HepG2 (cell line): Measurements from ENCODE around the gene KRTAP1-4. TPM values are rescaled to one million over a fixed set of nuclear protein-coding genes. Genes with fewer than 3 reads are reported as not detected.

ENCODE experiments used
- ATF7-NPFF ChIP-seq: sonication (generic); formaldehyde crosslinking; IDR thresholded peaks from 2 replicates; pipeline ENCODE4 v1.8.1; 2023; ENCODE audit warnings: mild to moderate bottlenecking, low read depth, missing genetic modification reagents, moderate library complexity
- BCL6 ChIP-seq: IDR thresholded peaks from 2 replicates; pipeline ENCODE4 v1.6.1; 2016; ENCODE audit warnings: missing genetic modification reagents, missing compliant biosample characterization
- CCAR2 ChIP-seq: fragments of 200-400 bp; formaldehyde crosslinking; optimal IDR thresholded peaks from 2 replicates; pipeline ENCODE3; 2018; ENCODE audit warnings: low read depth, mild to moderate bottlenecking, low read length, moderate library complexity
- CHD4 ChIP-seq: fragments of 200-600 bp; sonication (generic); IDR thresholded peaks from 2 replicates; pipeline ENCODE4 v1.7.0; 2017; ENCODE audit warnings: mild to moderate bottlenecking, low read length, borderline replicate concordance
- ESRRA ChIP-seq: sonication (generic); formaldehyde crosslinking; IDR thresholded peaks from 2 replicates; pipeline ENCODE4 v1.5.1; 2020; ENCODE audit warnings: mild to moderate bottlenecking, low read depth, missing genetic modification reagents
- FOXA1 ChIP-seq, 2 experiments: fragments of 450-650 bp in 1 of 2; sonication (generic) in 1 of 2; formaldehyde crosslinking in 1 of 2; IDR thresholded peaks; 2 replicates each; pipeline versions ENCODE4 v1.4.0 to v1.6.1; 2016 to 2020; ENCODE audit warnings: missing genetic modification reagents in 1 of 2
- GATAD1 ChIP-seq: IDR thresholded peaks from 2 replicates; pipeline ENCODE4 v1.6.1; 2016; ENCODE audit warnings: missing genetic modification reagents, missing compliant biosample characterization
- GATAD2A ChIP-seq: IDR thresholded peaks from 2 replicates; pipeline ENCODE4 v1.6.1; 2016
- GZF1 ChIP-seq: sonication (generic); formaldehyde crosslinking; IDR thresholded peaks from 2 replicates; pipeline ENCODE4 v1.5.1; 2020; ENCODE audit warnings: mild to moderate bottlenecking, missing genetic modification reagents
- HNRNPK ChIP-seq: fragments of 200-400 bp; formaldehyde crosslinking; IDR thresholded peaks from 2 replicates; pipeline ENCODE4 v1.6.1; 2018; ENCODE audit warnings: low read length, low read depth, moderate library complexity, mild to moderate bottlenecking; ENCODE audit not compliant: poor library complexity, severe bottlenecking
- HOMEZ ChIP-seq: IDR thresholded peaks from 2 replicates; pipeline ENCODE4 v1.6.1; 2016; ENCODE audit warnings: low read depth
- LBX2 ChIP-seq: sonication (generic); formaldehyde crosslinking; IDR thresholded peaks from 2 replicates; pipeline ENCODE4 v1.5.0; 2020; ENCODE audit warnings: missing genetic modification reagents, mild to moderate bottlenecking, borderline replicate concordance
- MBD4 ChIP-seq: IDR thresholded peaks from 2 replicates; pipeline ENCODE4 v1.6.1; 2012; ENCODE audit warnings: low read length, inconsistent platforms, borderline replicate concordance
- MXI1 ChIP-seq: IDR thresholded peaks from 3 replicates; pipeline ENCODE4 v1.6.1; 2012; ENCODE audit warnings: low read depth, low read length, inconsistent platforms, borderline replicate concordance
- PHF20 ChIP-seq: sonication (generic); formaldehyde crosslinking; IDR thresholded peaks from 2 replicates; pipeline ENCODE4 v1.5.0; 2020; ENCODE audit warnings: mild to moderate bottlenecking, missing genetic modification reagents
- POGZ ChIP-seq: sonication (generic); formaldehyde crosslinking; IDR thresholded peaks from 2 replicates; pipeline ENCODE4 v1.4.0; 2020; ENCODE audit warnings: mild to moderate bottlenecking, missing genetic modification reagents
- POLR2AphosphoS2 ChIP-seq: IDR thresholded peaks from 2 replicates; pipeline ENCODE4 v1.6.1; 2011; ENCODE audit warnings: low read depth, low read length, improper control_type of control experiment
- RBM22 ChIP-seq: fragments of 200-400 bp; formaldehyde crosslinking; optimal IDR thresholded peaks from 2 replicates; pipeline ENCODE3; 2017; ENCODE audit warnings: mild to moderate bottlenecking, low read length, moderate library complexity
- SMAD3 ChIP-seq: sonication (generic); formaldehyde crosslinking; IDR thresholded peaks from 2 replicates; pipeline ENCODE4 v1.4.0; 2020; ENCODE audit warnings: missing genetic modification reagents
- SYNCRIP ChIP-seq: fragments of 200-400 bp; formaldehyde crosslinking; IDR thresholded peaks from 2 replicates; pipeline ENCODE4 v1.6.1; 2018; ENCODE audit warnings: mild to moderate bottlenecking, low read depth, low read length; ENCODE audit not compliant: insufficient read depth
- TBX2 ChIP-seq: sonication (generic); formaldehyde crosslinking; IDR thresholded peaks from 2 replicates; pipeline ENCODE4 v1.5.0; 2020; ENCODE audit warnings: missing genetic modification reagents, mild to moderate bottlenecking, borderline replicate concordance
- ZBTB1 ChIP-seq: sonication (generic); formaldehyde crosslinking; IDR thresholded peaks from 2 replicates; pipeline ENCODE4 v1.4.0; 2020; ENCODE audit warnings: missing genetic modification reagents, borderline replicate concordance
- ZBTB20 ChIP-seq: sonication (generic); formaldehyde crosslinking; IDR thresholded peaks from 2 replicates; pipeline ENCODE4 v1.8.1; 2023; ENCODE audit warnings: missing genetic modification reagents, low read depth, mild to moderate bottlenecking, borderline replicate concordance
- ZNF101 ChIP-seq: sonication (generic); formaldehyde crosslinking; IDR thresholded peaks from 2 replicates; pipeline ENCODE4 v1.4.0; 2020; ENCODE audit warnings: mild to moderate bottlenecking, low read depth, missing genetic modification reagents, borderline replicate concordance
- ZNF136 ChIP-seq: sonication (generic); formaldehyde crosslinking; IDR thresholded peaks from 2 replicates; pipeline ENCODE4 v1.8.1; 2022; ENCODE audit warnings: low read depth, mild to moderate bottlenecking, moderate library complexity, missing genetic modification reagents
- ZNF431 ChIP-seq: sonication (generic); formaldehyde crosslinking; IDR thresholded peaks from 2 replicates; pipeline ENCODE4 v1.9.0; 2022; ENCODE audit warnings: missing genetic modification reagents, low read depth, mild to moderate bottlenecking, borderline replicate concordance
- ZNF496 ChIP-seq: sonication (generic); formaldehyde crosslinking; IDR thresholded peaks from 2 replicates; pipeline ENCODE4 v1.8.1; 2023; ENCODE audit warnings: mild to moderate bottlenecking, moderate library complexity, missing genetic modification reagents; ENCODE audit not compliant: insufficient replicate concordance
- ZNF713 ChIP-seq: sonication (generic); formaldehyde crosslinking; IDR thresholded peaks from 2 replicates; pipeline ENCODE4 v1.4.0; 2020; ENCODE audit warnings: mild to moderate bottlenecking, missing genetic modification reagents
- ZNF749 ChIP-seq: sonication (generic); formaldehyde crosslinking; IDR thresholded peaks from 2 replicates; pipeline ENCODE4 v1.8.0; 2022; ENCODE audit warnings: mild to moderate bottlenecking, missing genetic modification reagents, moderate library complexity, borderline replicate concordance
- polyA plus RNA-seq, 8 experiments: library from polyadenylated mRNA; depleted of rRNA in 3 of 8; stranded (reverse) in 7 of 8; unstranded in 1 of 8; fragments of >200 nt; fragmentation: Illumina TruSeq in 4 of 8; extraction: Trizol in 4 of 8; gene quantifications; 2 replicates each; pipeline versions ENCODE4 v1.2.1 to v1.2.3, GENCODE V29; 2011 to 2016; ENCODE audit warnings: low read depth in 4 of 8, missing spikeins in 1 of 8, mixed read lengths in 1 of 8; ENCODE audit not compliant: insufficient read depth in 1 of 8
- total RNA-seq, 5 experiments: library from RNA; depleted of rRNA; stranded (reverse); fragments of >200 nt; fragmentation: Illumina TruSeq; extraction: Trizol; gene quantifications; 2 replicates each; pipeline ENCODE4 v1.2.3, GENCODE V29; 2016; ENCODE audit warnings: low read depth in 1 of 5
- TF ChIP-seq, protein P1 (sequence below): sonication (generic); formaldehyde crosslinking; IDR thresholded peaks from 2 replicates; pipeline ENCODE4 v1.5.0; 2020; ENCODE audit warnings: missing genetic modification reagents

Gene KRTAP1-4
- total and polyA plus RNA-seq, 2 of the 13 experiments (the other 11 are each of a cell fraction or from before 2014, with no cell fraction given): not detected

DNA sequence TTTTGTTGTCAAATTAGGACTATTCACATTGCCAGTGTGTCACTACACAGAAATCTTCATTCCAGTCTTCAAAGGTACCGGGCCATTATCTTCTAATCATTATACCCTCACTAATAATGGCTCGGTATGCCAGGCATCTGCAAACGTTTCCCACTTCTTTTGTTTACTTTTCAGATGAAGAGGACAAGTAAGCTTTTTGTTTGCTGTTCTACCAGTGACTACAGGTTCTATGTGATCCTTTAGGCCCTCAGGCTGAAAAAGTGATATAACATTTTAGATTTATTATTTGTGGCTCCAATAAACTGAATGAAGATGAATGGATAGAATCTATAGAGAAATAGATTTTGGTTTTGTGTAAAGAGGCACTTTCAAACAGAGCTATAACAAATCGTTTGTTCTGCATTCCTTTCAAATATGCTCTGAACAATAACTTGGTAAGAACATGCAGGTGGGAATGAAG is 20.7 kb downstream of the KRTAP1-4 start (continued):
- no peak for TF ChIP-seq ZNF101 (CRISPR knock-in tag)
- peak; percentile 82; the same call in 1 of the 2 replicates for TF ChIP-seq MBD4
- peak; percentile 77; the same call in 1 of the 2 replicates for TF ChIP-seq HOMEZ (CRISPR knock-in tag)
- TF ChIP-seq FOXA1 (IDR thresholded peaks at IDR 0.05): 0 out of 2 replicates have a peak, but pooled peaks have one; percentile 47
- peak; percentile 83 for TF ChIP-seq FOXA1 (CRISPR knock-in tag; IDR thresholded peaks at IDR 0.05)
- no peak for TF ChIP-seq LBX2 (CRISPR knock-in tag)
- TF ChIP-seq BCL6 (CRISPR knock-in tag): peak; percentile 85
- peak; percentile 83; the same call in 1 of the 2 replicates for TF ChIP-seq CHD4
- peak; percentile 44; the same call in 1 of the 2 replicates for TF ChIP-seq ZBTB20 (CRISPR knock-in tag)
- no peak for TF ChIP-seq ESRRA (CRISPR knock-in tag)
- TF ChIP-seq ZBTB1 (CRISPR knock-in tag): no peak
- no peak for TF ChIP-seq ZNF431 (CRISPR knock-in tag)
- peak; percentile 88 for TF ChIP-seq SMAD3
- no peak for TF ChIP-seq PHF20
- no peak for TF ChIP-seq RBM22
- no peak for TF ChIP-seq ZNF136 (CRISPR knock-in tag)
- TF ChIP-seq ZNF713 (CRISPR knock-in tag): no peak
- no peak for TF ChIP-seq ATF7-NPFF (CRISPR knock-in tag)
- TF ChIP-seq, protein P1, sequence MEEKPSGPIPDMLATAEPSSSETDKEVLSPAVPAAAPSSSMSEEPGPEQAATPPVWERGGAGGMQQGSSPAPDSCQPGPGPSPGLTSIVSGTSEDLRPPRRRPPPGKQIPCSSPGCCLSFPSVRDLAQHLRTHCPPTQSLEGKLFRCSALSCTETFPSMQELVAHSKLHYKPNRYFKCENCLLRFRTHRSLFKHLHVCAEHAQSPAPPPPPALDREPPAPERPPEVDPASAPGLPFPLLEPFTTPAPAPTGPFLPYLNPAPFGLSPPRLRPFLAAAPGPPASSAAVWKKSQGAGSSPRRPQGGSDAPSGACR (CRISPR knock-in tag): no peak
- no peak for TF ChIP-seq HNRNPK
- no peak for TF ChIP-seq ZNF749 (CRISPR knock-in tag)
- TF ChIP-seq GATAD2A (CRISPR knock-in tag): peak; percentile 93
- no peak for TF ChIP-seq SYNCRIP
- no peak for TF ChIP-seq CCAR2
- TF ChIP-seq ZNF496 (CRISPR knock-in tag): no peak
- no peak for TF ChIP-seq POLR2AphosphoS2
- TF ChIP-seq GZF1: no peak
- TF ChIP-seq GATAD1 (CRISPR knock-in tag): 0 out of 2 replicates have a peak, but pooled peaks have one; percentile 33
- peak; percentile 98 for TF ChIP-seq TBX2 (CRISPR knock-in tag)
- no peak for TF ChIP-seq POGZ
- TF ChIP-seq MXI1: no peak
